Measurements from ENCODE around the gene FKRP.
A peak's percentile ranks its signal among the peaks of the same experiment; 100 is the strongest.

The FKRP gene

DNA sequence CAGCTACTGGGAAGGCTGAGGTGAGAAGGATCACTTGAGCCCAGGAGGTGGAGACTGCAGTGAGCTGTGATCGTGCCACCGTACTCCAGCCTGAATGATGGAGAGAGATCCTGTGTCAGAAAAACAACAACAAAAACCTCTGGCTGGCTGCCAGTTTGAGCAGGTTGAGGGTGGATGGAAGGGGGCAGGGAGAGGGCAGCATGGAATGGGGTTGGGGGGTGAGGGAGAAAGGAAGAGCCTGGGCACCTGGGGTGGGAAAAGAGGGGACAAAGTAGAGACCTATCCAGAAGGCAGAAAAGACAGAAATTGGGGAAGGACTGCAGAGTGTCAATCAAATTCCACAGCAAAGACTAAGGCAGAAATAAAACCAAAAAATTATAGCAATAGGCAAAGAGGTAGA lies 37.8 kb downstream of the FKRP start:
- no peak for DNase-seq (ENCODE audit: insufficient read length, low spot score)
- TF ChIP-seq, protein P1, sequence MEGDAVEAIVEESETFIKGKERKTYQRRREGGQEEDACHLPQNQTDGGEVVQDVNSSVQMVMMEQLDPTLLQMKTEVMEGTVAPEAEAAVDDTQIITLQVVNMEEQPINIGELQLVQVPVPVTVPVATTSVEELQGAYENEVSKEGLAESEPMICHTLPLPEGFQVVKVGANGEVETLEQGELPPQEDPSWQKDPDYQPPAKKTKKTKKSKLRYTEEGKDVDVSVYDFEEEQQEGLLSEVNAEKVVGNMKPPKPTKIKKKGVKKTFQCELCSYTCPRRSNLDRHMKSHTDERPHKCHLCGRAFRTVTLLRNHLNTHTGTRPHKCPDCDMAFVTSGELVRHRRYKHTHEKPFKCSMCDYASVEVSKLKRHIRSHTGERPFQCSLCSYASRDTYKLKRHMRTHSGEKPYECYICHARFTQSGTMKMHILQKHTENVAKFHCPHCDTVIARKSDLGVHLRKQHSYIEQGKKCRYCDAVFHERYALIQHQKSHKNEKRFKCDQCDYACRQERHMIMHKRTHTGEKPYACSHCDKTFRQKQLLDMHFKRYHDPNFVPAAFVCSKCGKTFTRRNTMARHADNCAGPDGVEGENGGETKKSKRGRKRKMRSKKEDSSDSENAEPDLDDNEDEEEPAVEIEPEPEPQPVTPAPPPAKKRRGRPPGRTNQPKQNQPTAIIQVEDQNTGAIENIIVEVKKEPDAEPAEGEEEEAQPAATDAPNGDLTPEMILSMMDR (IDR thresholded peaks at IDR 0.05; ENCODE audit: insufficient read depth, missing control alignments), result no peak
- no peak for FAIRE-seq

DNA sequence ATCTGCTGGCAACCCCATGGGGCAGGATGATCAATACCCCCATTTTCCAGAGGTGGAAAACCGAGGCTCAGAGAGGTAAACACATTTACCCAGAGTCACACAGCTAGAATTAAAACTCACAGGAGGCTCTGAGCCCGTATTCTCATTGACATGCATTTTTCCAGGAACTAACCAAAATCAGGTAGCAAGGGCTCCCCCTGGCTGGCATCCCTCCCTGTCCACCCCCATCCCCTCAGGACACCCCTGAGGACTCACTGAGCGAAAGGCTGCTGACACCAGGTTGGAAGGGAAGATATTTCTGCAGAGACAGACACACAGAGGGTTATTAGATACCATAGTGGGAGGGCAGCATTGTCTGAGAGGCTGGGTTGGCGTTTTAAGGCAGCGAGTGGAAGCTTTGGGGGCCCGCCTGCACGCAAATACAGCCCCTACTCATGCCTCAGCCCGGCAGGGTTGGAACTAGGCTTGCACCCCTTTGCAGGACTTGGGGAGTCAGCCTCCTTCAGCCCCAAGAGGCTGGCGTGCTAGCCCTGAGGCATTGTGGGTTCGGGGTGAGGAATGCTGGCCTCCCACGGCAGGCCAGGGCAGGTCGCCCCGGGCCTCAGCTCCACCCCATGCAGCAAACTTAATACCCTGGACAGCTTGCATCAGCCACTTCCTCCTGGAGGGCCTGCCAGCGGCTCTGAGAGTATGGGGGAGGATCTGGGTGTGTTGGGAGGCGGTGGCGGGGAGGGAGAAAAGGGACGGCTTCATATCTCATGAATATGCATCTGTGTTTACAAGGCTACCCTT lies 38.6 kb downstream of the FKRP start:
- TF ChIP-seq, protein P1 (IDR thresholded peaks at IDR 0.05; ENCODE audit: insufficient read depth, missing control alignments), result no peak
- peak; percentile 60 for DNase-seq (ENCODE audit: insufficient read length, low spot score)
- no peak for FAIRE-seq

DNA sequence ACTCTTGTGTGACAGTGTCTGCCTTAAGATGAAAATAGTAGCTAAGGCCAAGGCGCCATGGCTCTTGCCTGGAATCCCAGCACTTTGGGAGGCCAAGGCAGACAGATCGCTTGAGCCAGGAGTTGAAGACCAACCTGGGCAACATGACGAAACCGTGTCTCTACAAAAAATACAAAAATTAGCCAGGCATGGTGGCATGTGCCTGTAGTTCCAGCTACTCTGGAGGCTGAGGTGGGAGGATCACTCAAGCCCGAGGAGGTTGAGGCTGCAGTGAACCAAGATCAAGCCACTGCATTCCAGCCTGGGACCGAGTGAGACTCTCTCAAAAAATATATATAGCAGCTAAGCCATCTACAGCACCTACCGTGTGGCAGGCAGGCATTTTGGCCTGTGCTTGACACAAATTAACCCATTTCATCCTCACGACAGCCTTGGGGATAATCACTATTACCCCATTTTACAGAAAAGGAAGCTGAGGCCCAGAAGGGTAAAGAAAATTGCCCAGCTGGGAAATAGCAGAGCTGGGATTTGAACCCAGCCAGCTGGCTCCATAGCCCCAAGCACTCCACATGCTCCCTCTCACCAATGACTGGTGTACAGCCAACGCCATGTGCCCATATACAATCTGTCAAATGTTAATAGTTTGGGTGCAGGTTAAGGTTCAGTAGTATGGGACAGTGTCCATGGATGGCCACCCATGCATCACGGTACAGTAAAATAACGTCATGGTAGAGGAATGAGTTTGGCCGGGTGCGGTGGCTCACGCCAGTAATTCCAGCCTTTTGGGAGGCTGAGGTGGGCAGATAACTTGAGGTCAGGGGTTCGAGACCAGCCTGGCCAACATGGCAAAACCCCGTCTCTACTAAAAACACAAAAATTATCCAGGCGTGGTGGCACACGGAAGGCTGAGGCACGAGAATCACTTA lies 39.5 kb downstream of the FKRP start:
- TF ChIP-seq, protein P1 (IDR thresholded peaks at IDR 0.05; ENCODE audit: insufficient read depth, missing control alignments), result no peak
- FAIRE-seq (no peak), DNase-seq (ENCODE audit: insufficient read length, low spot score) (no peak)

DNA sequence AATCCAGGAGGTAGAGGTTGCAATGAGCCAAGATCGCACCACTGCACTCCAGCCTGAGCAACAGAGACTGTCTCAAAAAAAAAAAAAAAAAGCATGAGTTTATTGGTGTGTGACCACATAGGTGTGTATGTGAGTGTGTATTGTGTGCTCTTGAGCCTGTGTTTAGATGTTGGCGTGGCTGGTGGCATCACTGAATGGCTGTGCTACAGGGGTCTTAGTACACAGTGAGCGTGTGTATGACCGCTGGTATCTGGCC lies 40.1 kb downstream of the FKRP start:
- TF ChIP-seq, protein P1 (IDR thresholded peaks at IDR 0.05; ENCODE audit: insufficient read depth, missing control alignments), result no peak
- no peak for FAIRE-seq
- DNase-seq (ENCODE audit: insufficient read length, low spot score), result no peak

DNA sequence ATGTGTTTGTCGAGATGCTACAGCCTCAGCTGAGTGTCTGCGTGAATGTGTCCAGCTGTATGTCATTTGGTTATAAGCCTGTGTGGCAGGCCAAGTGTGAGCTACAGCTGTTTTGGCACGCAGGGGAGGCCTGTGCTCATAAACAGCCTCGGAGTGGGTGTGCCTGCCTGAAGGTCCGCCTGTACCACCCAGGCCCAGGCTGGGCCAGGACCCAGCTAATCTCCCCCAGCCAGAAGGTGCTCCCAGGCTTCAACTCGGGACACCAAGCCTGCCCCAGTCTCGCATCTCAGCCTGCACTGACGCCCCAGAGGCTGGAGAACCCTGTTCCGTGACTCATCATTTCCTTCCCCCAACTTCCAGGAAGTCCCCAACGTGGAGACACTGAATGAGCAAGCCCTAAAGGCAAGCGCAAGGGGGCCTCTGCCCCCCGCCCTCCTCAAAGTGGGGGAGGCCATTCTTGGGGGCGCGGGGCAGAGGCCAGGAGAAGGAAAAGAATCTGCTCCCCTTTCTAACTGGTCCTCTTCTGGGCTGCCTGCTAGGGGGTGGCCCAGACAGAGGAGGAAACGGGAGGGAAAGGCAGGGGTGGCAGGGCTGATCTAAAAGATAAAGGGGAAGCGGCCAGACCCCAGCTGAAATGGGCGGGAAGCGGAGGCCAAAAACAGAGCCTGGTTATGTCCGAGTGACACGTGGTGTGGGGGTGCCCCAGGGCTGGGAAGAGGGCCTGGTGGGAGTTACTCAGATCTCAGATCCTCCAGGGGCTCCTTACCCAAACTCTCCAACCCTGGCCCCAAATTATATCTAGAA lies 40.6 kb downstream of the FKRP start:
- no peak for DNase-seq (ENCODE audit: insufficient read length, low spot score)

DNA sequence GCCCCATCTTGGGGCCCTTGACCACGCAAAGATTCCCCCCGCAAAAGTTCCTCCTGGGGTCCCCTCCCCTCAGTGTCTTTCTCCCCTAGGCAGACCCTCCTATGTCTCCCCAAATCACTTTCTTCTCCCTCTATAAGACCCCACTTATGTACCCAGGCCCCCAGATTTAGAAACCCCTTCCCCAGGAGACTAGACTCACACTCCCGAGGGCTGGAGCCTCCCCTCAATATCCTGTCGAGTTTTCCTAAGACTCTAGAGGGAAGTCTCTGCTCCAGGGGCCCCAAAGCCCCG lies 41.1 kb downstream of the FKRP start:
- DNase-seq (ENCODE audit: insufficient read length, low spot score) (no peak), FAIRE-seq (no peak)
- TF ChIP-seq, protein P1 (IDR thresholded peaks at IDR 0.05; ENCODE audit: insufficient read depth, missing control alignments), result no peak

More for the DNA sequence above, 40.6 kb downstream of the FKRP start:
- FAIRE-seq, result no peak
- TF ChIP-seq, protein P1 (IDR thresholded peaks at IDR 0.05; ENCODE audit: insufficient read depth, missing control alignments), result no peak

Data from D721Med (cell line).